ENCODE data around the gene FGD4.
"Not testable (repeated sequence)": the region's sequence is repeated elsewhere in the genome, so short reads cannot be mapped to it uniquely, and the experiment has no call there.

Gene FGD4

DNA sequence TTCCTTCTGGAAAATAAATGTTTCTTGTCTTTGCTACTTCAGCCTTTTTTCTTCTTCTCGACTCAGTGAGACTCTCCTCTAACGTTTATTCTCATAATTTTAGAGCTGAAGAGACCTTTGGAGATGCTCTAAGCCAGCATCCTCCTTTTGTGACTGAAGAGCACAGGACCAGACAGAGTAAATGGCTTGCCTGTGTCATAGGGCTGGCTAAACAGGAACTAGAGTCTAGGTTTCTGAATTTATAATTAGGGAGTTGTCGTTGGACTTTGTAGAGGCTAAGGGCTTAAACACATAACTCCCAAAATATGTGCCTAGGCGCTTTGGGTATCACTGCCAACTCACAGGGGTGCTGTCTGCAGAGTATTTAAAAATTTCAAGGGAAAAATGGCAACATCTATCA is 98.5 kb downstream of the FGD4 start:
- no peak for DNase-seq

DNA sequence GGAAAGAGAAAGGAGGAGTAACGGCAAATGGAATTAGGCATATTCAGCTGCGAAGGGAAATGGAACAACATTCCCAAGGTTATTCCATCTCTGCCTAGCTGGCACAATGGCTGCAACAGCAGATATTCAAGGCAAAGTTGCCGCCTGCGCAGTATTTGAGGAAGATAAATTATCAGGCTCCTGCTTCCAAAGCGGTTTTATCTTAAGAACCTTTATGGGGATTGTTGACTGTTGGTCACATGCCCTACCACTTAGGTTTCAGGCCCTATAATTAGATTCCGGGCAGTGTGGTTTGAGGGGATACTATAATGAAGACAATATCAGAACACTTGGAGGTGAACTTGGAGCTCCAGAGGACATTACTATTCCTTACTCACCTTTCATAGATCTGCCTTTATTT is 99.7 kb downstream of the FGD4 start:
- DNase-seq, result no peak

DNA sequence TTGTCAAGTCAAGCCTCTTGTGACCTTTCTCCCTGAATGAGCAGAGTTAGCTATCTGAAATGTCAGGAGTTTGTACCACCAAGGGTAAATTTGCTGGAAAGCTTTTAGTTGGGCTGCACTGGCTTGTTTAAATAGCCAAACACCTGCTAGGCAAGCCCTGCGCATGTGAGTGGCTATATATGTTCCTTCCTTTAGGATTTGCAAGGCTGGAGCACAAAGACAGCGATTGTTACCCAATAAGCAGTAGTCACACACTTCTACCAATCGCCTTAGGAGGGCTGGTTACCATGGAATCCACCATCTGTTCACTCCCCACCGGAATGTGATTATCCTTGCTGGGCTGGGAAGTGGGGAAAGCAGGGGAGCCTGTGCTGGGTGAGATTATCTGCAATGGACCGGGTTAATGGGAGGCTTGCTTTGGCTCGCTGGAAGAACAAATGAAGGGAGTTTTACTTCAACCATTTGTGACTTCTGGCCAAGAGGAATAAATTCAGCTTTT is 102.5 kb downstream of the FGD4 start:
- peak; percentile 90 to 92 for DNase-seq

DNA sequence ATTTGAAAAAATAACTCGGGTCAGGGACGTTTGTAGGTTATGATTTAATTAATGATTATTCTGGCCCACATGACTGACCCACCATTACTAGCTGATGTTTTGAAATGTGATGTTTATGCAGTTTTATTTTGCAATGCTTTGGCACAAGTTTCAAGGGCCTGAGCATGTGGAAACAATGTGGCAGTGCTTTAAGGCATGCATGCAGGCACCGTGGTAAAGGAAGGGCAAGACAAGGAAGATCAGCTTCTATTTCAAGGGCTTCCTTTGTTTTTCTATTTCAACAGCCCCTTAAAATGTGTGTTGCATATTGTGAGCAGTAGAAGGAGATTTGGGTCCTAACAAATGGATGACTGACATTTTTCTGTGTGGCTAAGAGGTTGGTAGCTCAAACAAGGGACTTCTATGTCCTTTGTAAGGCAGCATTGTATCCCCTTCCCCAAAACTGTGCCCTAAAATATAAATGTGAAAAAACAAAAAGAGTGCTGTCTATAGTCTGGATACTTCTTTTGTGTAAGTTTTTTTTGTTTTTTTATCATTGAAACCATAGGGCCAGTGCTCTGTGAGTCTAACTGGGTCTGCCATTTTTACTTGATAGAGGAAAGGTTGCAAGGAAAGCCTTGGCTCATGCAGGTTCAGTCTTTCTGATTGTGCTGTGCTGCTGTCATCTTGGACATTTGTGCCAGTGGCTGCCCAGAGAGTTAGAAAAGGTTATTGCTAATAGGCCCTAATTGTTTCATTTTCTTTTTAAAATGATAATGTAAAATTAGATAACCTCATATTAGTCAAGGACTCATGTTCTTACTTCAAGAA is 103.5 kb downstream of the FGD4 start:
- no peak for DNase-seq

DNA sequence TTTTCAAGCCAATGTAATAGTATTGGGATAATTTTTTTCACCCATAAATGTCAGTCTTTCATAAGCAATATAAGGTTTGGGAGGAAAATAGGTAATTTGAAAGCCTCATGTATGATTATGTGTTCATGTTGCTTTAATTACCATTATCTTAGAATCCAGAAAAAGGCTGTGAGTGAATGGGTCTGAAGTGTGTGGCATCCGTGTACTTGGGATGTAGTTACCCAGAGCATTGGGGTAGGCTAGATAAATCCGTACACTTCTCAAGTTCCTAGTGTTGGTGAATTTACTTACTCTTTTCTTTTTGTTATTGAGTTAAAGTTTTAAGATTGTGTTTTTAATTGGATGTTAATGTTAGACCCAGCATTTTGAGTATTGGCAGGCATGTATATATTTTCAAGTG is 104.4 kb downstream of the FGD4 start:
- no peak for DNase-seq

DNA sequence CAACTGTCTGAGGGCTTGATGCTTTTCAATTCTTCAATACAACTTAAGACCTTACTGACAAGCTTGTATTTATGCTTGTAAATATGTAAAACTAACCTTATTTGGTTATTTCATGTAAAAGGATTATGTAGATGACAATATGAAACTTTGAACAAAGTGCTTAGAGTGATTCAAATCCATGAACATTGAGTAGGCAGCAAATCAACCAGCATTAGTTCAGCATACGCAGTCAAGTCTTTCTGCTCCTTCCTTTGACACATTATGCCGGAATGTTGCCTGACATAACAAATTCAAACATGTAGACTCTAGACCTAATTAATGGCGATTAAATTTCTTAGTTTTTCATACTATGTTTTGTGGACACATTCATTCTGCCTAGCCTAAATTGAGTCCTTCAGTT is 105.2 kb downstream of the FGD4 start:
- no peak for DNase-seq

DNA sequence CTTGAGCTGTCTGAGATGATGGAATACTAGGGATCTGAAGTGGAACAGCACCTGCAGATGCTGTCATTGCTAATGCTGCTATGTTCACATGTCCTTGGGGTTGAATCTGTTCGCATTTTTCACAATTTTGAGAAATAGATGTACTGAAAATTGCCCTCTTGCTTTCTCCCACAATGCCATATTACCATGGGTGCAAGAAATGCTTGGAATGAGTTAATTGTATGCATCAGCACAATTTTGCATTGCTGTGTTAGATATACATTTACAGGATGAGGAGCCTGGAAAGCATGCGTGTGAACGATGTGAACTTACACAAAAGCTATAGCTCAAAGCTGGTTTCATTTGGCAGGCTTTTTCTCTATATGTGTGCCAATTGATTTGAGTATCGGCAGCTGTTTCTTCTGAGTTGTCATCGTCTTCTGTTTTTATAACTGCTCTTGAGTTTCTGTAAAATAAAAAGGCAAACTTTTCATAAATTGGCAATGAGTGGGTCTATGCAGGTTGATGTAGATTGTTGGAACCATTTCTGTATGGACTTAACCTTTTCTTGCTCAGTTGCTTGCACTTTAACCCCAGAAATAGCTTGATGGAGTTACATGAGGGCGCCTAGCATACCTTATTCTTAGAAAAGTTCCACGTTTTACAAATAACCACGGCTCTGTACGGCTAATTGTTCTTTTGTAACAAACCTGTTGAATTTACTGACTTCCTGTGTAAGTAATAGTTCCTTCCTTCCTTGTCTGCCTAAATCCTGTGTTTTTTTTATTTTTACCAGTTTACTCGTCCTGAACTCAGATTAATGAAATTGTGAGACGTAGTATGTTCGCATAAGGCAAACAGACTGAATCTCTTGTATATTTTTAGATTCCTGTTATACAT is 105.9 kb downstream of the FGD4 start:
- DNase-seq, result peak in 1 of 2 experiments; percentile 6

DNA sequence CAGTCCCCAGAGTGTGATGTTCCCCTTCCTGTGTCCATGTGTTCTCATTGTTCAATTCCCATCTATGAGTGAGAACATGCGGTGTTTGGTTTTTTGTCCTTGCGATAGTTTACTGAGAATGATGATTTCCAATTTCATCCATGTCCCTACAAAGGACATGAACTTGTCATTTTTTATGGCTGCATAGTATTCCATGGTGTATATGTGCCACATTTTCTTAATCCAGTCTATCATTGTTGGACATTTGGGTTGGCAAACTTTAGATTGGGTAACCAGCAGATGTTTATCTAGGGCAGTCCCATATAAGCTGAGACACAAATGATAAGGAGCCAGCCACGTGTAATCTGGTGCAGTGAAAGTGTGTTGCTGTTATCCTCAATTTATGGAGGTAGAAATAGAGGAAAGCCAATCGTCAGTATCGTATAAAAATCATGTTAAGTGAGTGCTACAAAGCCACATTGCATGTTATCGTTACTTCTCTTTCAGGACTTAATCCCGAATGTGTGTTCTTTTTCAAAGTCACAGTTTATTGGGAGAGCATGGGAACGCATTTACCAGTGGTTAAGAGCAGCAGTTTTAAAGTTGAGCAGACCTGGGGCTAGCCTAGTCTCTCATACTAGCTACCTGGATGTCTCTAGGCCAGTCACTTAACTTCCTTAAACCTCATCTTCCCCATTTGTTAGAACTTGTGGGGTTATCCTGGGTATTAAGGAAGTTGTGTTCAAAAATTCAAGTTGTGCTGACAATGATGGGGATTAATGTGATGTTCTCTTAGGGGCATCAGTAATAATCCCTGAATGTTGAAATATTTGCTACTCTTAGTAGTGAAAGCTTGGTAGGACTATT is 108.0 kb downstream of the FGD4 start:
- DNase-seq, result not testable (repeated sequence)

DNA sequence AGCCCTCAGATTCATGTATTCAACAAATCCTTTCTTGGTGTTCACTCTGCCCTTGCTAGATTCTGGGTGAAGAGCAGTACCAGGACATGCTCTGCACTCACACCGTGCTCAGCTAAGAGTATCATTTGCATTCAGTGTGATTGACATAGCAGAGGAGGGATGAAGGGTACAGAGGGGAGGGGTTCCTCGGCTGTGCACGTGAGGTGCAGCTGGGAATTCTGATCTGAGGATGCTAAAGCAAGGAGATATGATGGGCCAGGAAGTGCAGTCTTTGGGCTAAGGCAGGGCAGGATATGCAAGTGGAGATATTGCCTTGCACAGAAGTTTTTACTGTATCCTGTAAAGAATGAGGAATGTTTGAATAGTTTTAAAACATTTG is 108.6 kb downstream of the FGD4 start:
- DNase-seq, result no peak

DNA sequence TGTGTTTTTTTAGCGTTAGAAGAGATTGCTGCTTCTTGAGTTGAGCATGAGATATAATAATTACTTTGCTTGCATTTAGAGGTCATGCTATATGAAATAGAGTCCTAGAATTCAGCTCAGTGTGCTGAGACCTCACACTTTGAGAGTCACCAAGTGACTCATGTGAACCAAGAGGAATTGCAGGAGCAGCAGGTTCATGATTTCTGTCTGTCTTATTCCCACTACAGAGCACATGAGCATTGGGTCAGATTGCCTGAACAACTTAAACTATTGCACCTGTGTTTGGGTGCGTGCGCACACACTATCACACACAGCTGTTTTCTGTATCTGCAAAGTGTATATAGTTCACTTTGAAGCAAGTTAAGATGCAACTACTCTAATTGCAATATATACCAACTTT is 109.3 kb downstream of the FGD4 start:
- no peak for DNase-seq

DNA sequence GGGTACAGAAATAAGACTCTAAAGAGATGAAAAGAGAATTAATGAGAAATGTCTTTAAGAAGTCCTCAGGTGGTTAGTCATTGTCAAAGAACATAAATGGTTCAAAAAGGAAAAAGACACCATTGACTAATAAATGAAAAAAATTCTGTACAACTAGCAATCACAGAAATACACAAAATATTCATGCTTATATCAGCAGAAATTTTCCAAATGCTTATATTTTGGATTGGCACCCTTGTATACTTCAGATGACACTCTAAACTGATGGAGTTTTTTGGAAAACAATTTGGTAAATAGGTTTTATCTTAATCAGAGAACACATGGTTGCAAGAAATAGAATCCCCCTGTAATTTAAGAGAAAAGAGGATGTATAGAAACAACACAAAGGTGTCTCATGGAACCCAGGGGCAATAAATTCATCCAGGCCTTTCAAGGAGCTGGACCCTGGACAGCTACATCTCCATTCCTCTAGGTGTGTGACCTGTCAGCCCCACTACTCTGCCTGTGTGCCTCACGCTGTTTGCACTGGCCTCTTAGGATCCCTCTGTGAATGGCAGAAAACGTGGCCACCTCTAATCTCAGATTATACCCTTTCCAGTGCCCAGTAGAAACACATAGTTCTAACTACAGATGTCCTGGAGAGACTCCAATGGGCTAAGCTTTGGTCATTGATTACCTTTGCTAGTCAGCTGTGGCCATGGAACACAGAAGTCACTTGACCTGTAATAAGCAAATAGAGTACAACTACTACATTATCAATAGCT is 110.2 kb downstream of the FGD4 start:
- no peak for DNase-seq

DNA sequence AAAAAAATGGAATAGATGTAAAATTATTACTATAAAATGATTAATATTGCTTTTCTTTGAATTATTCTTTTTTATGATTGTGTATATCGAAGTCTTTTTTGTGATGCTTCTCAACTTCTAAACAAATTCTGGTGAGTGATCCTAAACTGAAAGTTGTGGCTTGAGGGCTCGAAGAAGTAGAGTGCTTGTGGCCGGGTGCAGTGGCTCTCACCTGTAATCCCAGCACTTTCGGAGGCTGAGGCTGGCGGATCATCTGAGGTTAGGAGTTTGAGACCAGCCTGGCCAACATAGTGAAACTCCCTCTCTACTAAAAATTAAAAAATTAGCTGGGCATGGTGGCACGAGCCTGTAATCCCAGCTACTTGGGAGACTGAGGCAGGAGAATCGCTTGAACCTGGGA is 112.6 kb downstream of the FGD4 start:
- not testable (repeated sequence) for DNase-seq

DNA sequence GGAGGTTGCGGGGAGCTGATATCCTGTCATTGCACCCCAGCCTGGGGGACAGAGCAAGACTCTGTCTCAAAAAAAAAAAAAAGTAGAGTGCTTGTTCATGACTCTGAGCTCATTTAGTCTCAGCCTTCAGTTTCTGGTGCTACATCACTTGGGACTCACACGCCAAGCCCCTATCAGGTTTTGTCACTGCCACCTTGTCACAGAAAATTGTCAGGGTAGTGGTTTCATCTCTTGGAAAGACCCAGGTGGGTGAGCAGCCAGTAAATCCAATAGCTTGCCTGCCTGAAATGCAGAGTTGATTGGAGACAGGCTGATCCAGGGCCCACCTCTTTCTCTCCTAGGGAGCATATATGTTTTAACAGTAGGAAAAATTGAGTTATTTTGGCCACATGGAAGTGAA is 113.0 kb downstream of the FGD4 start:
- DNase-seq, result no peak

DNA sequence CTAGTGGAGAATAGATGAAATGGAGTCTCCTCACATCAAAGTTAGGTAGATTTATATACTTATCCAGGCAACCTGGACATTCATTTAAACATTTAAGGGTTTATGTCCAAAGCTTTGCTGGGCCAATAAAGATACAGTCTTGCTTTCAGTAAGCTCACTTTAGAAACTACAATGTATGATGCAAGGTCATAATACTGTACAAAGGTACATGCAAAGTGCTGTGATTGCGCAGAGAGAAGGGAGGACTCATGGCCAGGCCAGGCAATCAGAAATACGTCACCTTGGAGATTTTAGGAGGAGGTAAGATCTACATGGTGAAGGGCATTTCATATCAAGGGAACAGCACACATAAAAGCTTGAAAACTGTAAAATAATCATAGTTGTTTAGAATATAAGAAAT is 113.6 kb downstream of the FGD4 start:
- no peak for DNase-seq

DNA sequence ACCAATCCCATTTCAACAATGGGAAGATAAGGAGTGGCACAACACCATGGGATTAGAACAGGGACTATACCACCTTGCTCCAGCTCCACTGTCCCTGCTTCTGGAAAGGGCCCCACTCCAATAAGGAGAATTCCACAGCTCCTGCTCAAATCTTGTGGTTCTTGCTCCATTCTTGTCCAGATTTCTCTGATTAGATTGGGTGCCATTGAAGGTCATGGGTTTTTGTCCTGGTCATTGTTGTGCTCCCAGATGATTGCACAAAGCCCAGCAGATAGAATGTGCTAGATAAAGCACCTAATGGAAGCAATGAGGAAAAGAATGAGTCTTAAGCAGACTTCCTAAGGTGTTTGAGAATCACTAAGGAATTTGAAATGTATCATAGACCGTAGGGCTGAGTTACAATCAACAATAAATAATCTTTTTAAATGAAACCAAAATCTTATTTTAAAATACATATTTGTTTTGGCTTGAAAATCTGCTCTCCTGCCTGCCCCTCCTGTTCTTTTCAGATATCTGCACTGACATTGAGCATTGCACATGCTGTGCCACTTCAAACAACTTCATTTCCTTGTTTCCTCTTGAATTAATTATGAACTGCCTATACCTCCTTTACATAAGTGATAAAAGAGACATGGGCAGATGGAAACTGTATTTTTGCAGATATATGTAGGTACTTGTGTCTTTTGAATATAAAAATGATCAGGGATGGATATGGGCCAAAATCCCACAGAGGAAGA is 115.9 kb downstream of the FGD4 start:
- no peak for DNase-seq

DNA sequence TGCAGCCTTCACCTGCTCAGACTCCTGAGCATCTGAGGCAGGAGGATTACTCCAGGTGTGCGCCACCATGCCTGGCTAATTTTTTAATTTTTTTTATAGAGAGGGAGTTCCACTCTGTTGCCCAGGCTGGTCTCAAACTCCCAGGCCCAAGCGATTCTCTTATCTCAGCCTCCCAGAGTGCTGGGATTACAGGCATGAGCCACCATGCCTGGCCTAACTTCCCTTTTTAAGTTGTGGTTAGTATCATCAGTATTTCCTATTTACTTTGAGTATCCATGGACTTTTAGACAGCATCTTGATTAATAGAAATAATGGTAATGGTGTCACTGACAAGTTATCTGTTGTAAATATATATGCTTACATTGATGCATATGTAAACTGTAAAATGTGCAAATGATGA is 116.9 kb downstream of the FGD4 start:
- no peak for DNase-seq

DNA sequence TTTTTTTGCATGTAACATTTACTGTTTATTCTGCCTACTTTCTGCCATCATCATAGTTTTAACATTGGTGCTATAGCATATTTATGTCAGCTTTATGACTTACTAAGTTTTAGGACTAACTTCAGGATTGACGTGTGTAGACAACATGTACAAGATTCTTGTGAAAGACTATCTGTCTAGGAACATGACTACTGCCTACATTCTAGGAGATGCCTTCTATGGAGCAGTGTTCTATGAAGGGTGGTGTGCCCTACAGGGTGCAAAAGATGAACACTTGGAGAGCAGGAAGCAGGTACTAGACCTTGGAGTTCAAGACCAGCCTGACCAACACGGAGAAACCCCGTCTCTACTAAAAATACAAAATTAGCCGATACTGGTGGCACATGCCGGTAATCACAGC is 118.6 kb downstream of the FGD4 start:
- no peak for DNase-seq

DNA sequence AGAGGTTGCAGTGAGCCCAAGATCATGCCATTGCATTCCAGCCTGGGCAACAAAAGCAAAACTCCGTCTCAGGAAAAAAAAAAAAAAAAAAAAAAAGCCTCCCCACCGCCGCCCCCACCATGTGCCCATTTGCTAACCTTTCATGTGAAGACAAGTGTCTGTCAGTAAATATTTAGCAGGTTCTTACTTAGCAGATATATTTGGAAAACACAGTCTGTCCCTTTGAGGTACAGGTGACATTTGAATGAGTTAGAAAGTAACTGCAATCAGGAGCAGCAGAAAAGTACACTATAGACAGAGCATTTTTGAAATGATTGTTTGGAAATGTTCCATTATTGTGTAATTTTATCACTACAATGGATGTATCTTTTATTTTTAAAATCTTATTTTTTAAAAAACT is 119.7 kb downstream of the FGD4 start:
- DNase-seq, result no peak

DNA sequence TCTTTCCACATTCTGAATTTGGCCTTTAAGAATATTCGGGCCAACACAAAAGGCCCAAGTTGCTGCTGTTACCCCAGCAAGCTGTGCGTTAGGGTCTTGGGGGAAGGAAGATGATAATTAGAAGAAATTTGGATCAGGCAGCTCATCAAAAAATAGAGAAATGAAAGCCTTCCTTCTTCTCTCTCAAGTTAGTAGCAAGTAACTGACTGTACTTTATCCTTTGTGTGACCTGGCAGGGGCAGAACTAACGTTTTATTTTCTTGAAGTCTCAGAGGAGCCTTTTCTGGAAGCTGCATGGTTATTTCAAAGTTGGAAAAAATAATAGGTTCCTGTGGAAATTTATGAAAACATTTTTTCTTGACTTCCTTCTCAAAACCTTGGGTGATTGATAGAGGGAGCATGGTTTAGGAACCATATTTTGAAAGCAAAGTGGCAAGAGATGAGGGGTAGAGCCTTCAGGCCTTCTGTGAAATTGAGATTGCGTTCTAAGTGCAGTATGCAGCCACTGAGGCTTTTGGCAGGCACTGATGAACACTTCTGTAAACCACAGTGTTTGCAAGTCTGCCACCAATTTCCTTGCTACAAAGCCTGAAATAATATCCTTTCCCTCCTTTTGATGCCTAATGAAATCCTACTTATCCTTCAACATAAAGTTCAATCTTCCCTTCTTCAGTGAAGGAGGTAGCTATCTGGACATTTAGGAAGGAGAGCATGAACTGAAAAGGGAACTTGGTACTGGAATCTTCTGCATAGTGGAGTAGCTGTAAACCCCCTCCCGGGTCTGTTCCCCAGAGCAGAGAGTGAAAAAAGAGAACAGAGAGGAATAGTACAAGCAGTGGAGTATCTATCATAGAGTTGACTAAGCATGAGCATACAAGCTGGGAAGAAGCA is 123.2 kb downstream of the FGD4 start:
- DNase-seq, result no peak

DNA sequence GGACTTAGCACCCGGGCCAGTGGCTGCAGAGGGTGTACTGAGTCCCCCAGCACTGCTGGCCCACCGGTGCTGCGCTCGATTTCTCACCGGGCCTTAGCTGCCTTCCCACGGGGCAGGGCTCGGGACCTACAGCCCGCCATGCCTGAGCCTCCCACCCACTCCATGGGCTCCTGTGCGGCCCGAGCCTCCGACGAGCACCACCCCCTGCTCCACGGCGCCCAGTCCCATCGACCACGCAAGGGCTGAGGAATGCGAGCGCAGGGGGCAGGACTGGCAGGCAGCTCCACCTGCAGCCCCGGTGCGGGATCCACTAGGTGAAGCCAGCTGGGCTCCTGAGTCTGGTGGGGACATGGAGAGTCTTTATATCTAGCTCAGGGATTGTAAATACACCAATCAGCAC is 126.4 kb downstream of the FGD4 start:
- not testable (repeated sequence) for DNase-seq

DNA sequence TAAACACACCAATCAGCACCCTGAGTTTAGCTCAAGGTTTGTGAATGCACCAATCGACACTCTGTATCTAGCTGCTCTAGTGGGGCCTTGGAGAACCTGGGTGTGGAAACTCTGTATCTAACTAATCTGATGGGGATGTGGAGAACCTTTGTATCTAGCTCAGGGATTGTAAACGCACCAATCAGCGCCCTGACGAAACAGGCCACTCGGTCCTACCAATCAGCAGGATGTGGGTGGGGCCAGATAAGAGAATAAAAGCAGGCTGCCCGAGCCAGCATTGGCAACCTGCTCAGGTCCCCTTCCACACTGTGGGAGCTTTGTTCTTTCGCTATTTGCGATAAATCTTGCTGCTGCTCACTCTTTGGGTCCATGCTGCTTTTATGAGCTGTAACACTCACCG is 127.0 kb downstream of the FGD4 start:
- DNase-seq, result not testable (repeated sequence)
